K562 (cell line): ENCODE results near the gene SRGN. TPM values are rescaled to one million over a fixed set of nuclear protein-coding genes. Genes with fewer than 3 reads are reported as not detected.
A peak's percentile ranks its signal among the peaks of the same experiment; 100 is the strongest.

Source experiments
- ATAC-seq: fragments of 200-7000 bp; cut with Tn5 transposase; 3 replicates; pipeline ENCODE4 v1.9.1; 2020; ENCODE audit warnings: moderate library complexity
- Bru-seq: library from RNA; stranded (reverse); fragments of 400-500 nt; gene quantifications from one replicate; lab custom pipeline; 2021; lab: Mats Ljungman, UMichigan
- BruChase-seq, 2 experiments: library from RNA; stranded (reverse); fragments of 400-500 nt; gene quantifications; one replicate each; lab custom pipeline; 2021; lab: Mats Ljungman, UMichigan
- BruUV-seq: library from RNA; stranded (reverse); fragments of 400-500 nt; replicated peaks from 2 replicates; lab custom pipeline; 2021; lab: Mats Ljungman, UMichigan
- CTCF ChIA-PET: fragments of 300-600 bp; formaldehyde crosslinking; extraction: SDS; loops from one replicate; lab custom pipeline; 2021; ENCODE audit warnings: low intra/inter-chr PET ratio; lab: Yijun Ruan, JAX
- POLR2A ChIA-PET: fragments of 300-600, 350-650 bp; sonication (Branson Sonifier 250); formaldehyde crosslinking; extraction: SDS; loops from one replicate; lab custom pipeline; 2021; ENCODE audit warnings: antibody characterized with exemption, inconsistent platforms; lab: Yijun Ruan, JAX
- DNase-seq, 4 experiments: peaks; one replicate each; pipeline versions ENCODE4 v3.0.0 to v3.0.0-alpha.2; 2011 to 2018; ENCODE audit warnings: low spot score in 3 of 4, mixed read lengths in 3 of 4; ENCODE audit errors: extremely low read depth in 1 of 4
- FAIRE-seq: peaks from 2 replicates; lab custom pipeline; 2011; peaks lifted over from hg19 to GRCh38; lab: Jason Lieb, UNC
- H2AFZ ChIP-seq: 2 replicates; pipeline ENCODE4 v1.6.0; 2011; ENCODE audit warnings: low read depth, low read length, control low read depth, inconsistent platforms
- H3K27ac ChIP-seq: fragments of 200-600 bp; 3 replicates; pipeline ENCODE4 v1.8.0; 2011; ENCODE audit warnings: low read depth, mild to moderate bottlenecking, control low read depth, inconsistent platforms, low read length, moderate library complexity, mixed read lengths; ENCODE audit errors: extremely low read depth
- H3K27me3 ChIP-seq, 2 experiments: fragments of 300-600 bp in 1 of 2; 2 replicates in 1 of 2; 3 replicates in 1 of 2; pipeline versions ENCODE4 v1.6.0 to v1.8.0; 2011; ENCODE audit warnings: inconsistent platforms in 2 of 2, low read length in 2 of 2, mild to moderate bottlenecking in 1 of 2, mixed read lengths in 1 of 2, moderate library complexity in 1 of 2; ENCODE audit not compliant: control insufficient read depth in 2 of 2, insufficient read depth in 2 of 2
- H3K36me3 ChIP-seq: fragments of 300-600 bp; 3 replicates; pipeline ENCODE4 v1.8.0; 2011; ENCODE audit warnings: mild to moderate bottlenecking, low read length, inconsistent platforms; ENCODE audit not compliant: control insufficient read depth, insufficient read depth
- H3K4me1 ChIP-seq, 2 experiments: fragments of 200-600 bp in 1 of 2; replicated peaks in 1 of 2; 2 replicates in 1 of 2; 3 replicates in 1 of 2; pipeline versions ENCODE4 v1.5.1 to v1.8.0; 2011; ENCODE audit warnings: inconsistent platforms in 2 of 2, low read length in 2 of 2, mild to moderate bottlenecking in 1 of 2, mixed read lengths in 1 of 2, moderate library complexity in 1 of 2; ENCODE audit not compliant: control insufficient read depth in 2 of 2, insufficient read depth in 2 of 2
- H3K4me2 ChIP-seq: 2 replicates; pipeline ENCODE4 v1.6.1; 2011; ENCODE audit warnings: low read length, control low read depth, inconsistent platforms, mixed read lengths; ENCODE audit not compliant: insufficient read depth
- H3K4me3 ChIP-seq: fragments of 200-600 bp; sonication (generic), shearing (Covaris generic); 2 replicates; pipeline ENCODE4 v1.5.1; 2016; ENCODE audit warnings: control low read depth, inconsistent platforms
- H3K79me2 ChIP-seq: fragments of 200-600 bp; 3 replicates; pipeline ENCODE4 v1.8.0; 2011; ENCODE audit warnings: low read length, inconsistent platforms; ENCODE audit not compliant: control insufficient read depth, insufficient read depth
- H3K9ac ChIP-seq, 2 experiments: 2 replicates each; pipeline versions ENCODE4 v1.6.0 to v1.6.1; 2011; ENCODE audit warnings: low read depth in 2 of 2, low read length in 2 of 2, control low read depth in 1 of 2, inconsistent platforms in 1 of 2, mild to moderate bottlenecking in 1 of 2, mixed read lengths in 1 of 2; ENCODE audit not compliant: insufficient read depth in 1 of 2
- H3K9me1 ChIP-seq: one replicate; pipeline ENCODE4 v1.6.0; 2011; ENCODE audit warnings: inconsistent platforms, mild to moderate bottlenecking, low read length, moderate library complexity; ENCODE audit not compliant: control insufficient read depth, insufficient read depth
- H3K9me3 ChIP-seq: replicated peaks from 2 replicates; pipeline ENCODE4 v1.5.1; 2011; ENCODE audit warnings: low read depth, low read length, inconsistent platforms; ENCODE audit not compliant: control insufficient read depth, insufficient read depth
- H4K20me1 ChIP-seq: replicated peaks from 2 replicates; pipeline ENCODE4 v1.6.1; 2011; ENCODE audit warnings: low read length, inconsistent platforms, mixed read lengths; ENCODE audit not compliant: control insufficient read depth, insufficient read depth
- BHLHE40 ChIP-seq: IDR thresholded peaks from 2 replicates; pipeline ENCODE4 v1.6.1; 2011; ENCODE audit warnings: low read length, improper control_type of control experiment
- CBX3 ChIP-seq, 2 experiments: IDR thresholded peaks; 1 replicate in 1 of 2; 2 replicates in 1 of 2; pipeline ENCODE4 v1.6.1; 2012; ENCODE audit warnings: inconsistent platforms in 2 of 2, low read length in 2 of 2, borderline replicate concordance in 1 of 2, control low read depth in 1 of 2
- GATAD2B ChIP-seq: fragments of 450-650 bp; IDR thresholded peaks from 2 replicates; pipeline ENCODE4 v1.6.1; 2017; ENCODE audit warnings: mild to moderate bottlenecking, borderline replicate concordance
- GTF2E2 ChIP-seq: fragments of 200-800 bp; sonication (Bioruptor generic); IDR thresholded peaks from 2 replicates; pipeline ENCODE4 v1.6.1; 2016; ENCODE audit warnings: missing genetic modification characterization, missing compliant biosample characterization
- NFE2L1 ChIP-seq: fragments of 450-650 bp; IDR thresholded peaks from 2 replicates; pipeline ENCODE4 v1.6.1; 2016; ENCODE audit warnings: missing genetic modification characterization, low read depth, mild to moderate bottlenecking, missing compliant biosample characterization, moderate library complexity, borderline replicate concordance
- PHB2 ChIP-seq: fragments of 450-650 bp; IDR thresholded peaks from 2 replicates; pipeline ENCODE4 v1.6.1; 2017; ENCODE audit warnings: low read depth
- SMARCA4 ChIP-seq: fragments of 450-650 bp; IDR thresholded peaks from 2 replicates; pipeline ENCODE4 v1.6.1; 2016
- SMARCE1 ChIP-seq: fragments of 450-650 bp; IDR thresholded peaks from 2 replicates; pipeline ENCODE4 v1.7.1; 2016; ENCODE audit warnings: mild to moderate bottlenecking
- SUPT5H ChIP-seq: fragments of 450-650 bp; IDR thresholded peaks from 2 replicates; pipeline ENCODE4 v1.6.1; 2016
- WGBS: fragments of 100-300 bp; shearing (Covaris generic); methylation state at CpG from one replicate; pipeline ENCODE4 v1.1.6; 2016; ENCODE audit warnings: low coverage, mixed read lengths; ENCODE audit not compliant: insufficient coverage; ENCODE audit errors: missing lambda C conversion rate; 5-methylcytosine and 5-hydroxymethylcytosine counted together
- in situ Hi-C: fragments of 300-500 bp; cut with MboI; formaldehyde crosslinking; loops from 4 replicates; pipeline ENCODE4 v1.15.0; 2018; ENCODE audit warnings: inconsistent platforms, mixed read lengths
- intact Hi-C: fragments of 100-400 bp; cut with micrococcal nuclease; formaldehyde crosslinking; loops from 2 replicates; pipeline ENCODE4 v1.14.2; 2022
- long read RNA-seq, 3 experiments: library from polyadenylated mRNA in 2 of 3; library from RNA in 1 of 3; unstranded in 2 of 3; stranded (forward) in 1 of 3; transcript quantifications; one replicate each; pipeline ENCODE4 v2.0.0, GENCODE V29; 2019 to 2022
- polyA minus RNA-seq, 3 experiments: library from RNA; depleted of rRNA, polyadenylated mRNA; stranded (reverse); fragments of >200 nt; gene quantifications; 2 replicates each; pipeline ENCODE4 v1.2.3, GENCODE V29; 2011
- polyA plus RNA-seq, 8 experiments: library from polyadenylated mRNA; depleted of rRNA in 4 of 8; stranded (reverse) in 5 of 8; unstranded in 3 of 8; fragments of >200 nt; fragmentation: Nextera tagmentation in 2 of 8; fragmentation: Illumina TruSeq in 1 of 8; extraction: Ambion mirVana in 2 of 8; extraction: Trizol in 1 of 8; gene quantifications; 2 replicates each; pipeline versions ENCODE4 v1.2.1 to v1.2.3, GENCODE V29; 2011 to 2014; ENCODE audit warnings: inconsistent platforms in 1 of 8, missing spikeins in 1 of 8
- total RNA-seq, 7 experiments: library from RNA; depleted of rRNA in 6 of 7; stranded (reverse); fragments of >200 nt in 6 of 7; fragmentation: Illumina TruSeq in 2 of 7; extraction: Trizol in 2 of 7; gene quantifications; 2 replicates each; pipeline versions ENCODE4 v1.2.1 to v1.2.3, GENCODE V29; 2011 to 2021; ENCODE audit warnings: low replicate concordance in 1 of 7
- TF ChIP-seq, protein P1 (sequence below), 3 experiments: fragments of 200-800 bp in 1 of 3; sonication (Bioruptor generic) in 1 of 3; sonication (generic) in 1 of 3; formaldehyde crosslinking in 1 of 3; IDR thresholded peaks; 2 replicates each; pipeline versions ENCODE4 v1.6.1 to v1.8.0; 2016 to 2022; ENCODE audit warnings: mild to moderate bottlenecking in 2 of 3, missing compliant biosample characterization in 2 of 3, missing genetic modification characterization in 2 of 3, missing genetic modification reagents in 1 of 3
- TF ChIP-seq, protein P2 (sequence below): fragments of 450-650 bp; formaldehyde crosslinking; IDR thresholded peaks from 2 replicates; pipeline ENCODE4 v1.4.0; 2020; ENCODE audit warnings: mild to moderate bottlenecking, moderate library complexity

The SRGN gene, protein sequence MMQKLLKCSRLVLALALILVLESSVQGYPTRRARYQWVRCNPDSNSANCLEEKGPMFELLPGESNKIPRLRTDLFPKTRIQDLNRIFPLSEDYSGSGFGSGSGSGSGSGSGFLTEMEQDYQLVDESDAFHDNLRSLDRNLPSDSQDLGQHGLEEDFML
- 88.1 and 137 TPM in 2 replicates for total RNA-seq (2011; cell fraction: chromatin; rRNA removed; ENCODE audit: low replicate concordance)
- 154 and 205 TPM in 2 replicates for total RNA-seq (2011; cell fraction: nucleolus; rRNA removed)
- 184 and 200 TPM in 2 replicates for total RNA-seq (2011; cell fraction: nucleoplasm; rRNA removed)
- 147 and 180 TPM in 2 replicates for total RNA-seq (2014; rRNA removed)
- total RNA-seq (2014; rRNA removed; fragmentation: Illumina TruSeq; extraction: Trizol), result 256 and 289 TPM in 2 replicates
- total RNA-seq (2015; rRNA removed; fragmentation: Illumina TruSeq; extraction: Trizol), result 149 and 165 TPM in 2 replicates
- 173 and 193 TPM in 2 replicates for total RNA-seq (2021)
- 124 and 136 TPM in 2 replicates for polyA plus RNA-seq (2011; rRNA removed)
- polyA plus RNA-seq (2011; cell fraction: cytosol; rRNA removed), result 61.8 and 105 TPM in 2 replicates
- 20.2 and 32.5 TPM in 2 replicates for polyA plus RNA-seq (2011; cell fraction: nucleus; rRNA removed)
- 208 and 216 TPM in 2 replicates for polyA plus RNA-seq (2012)
- 259 and 284 TPM in 2 replicates for polyA plus RNA-seq (2014; fragmentation: Illumina TruSeq; extraction: Trizol)
- 100 to 1,000 TPM; 275 to 304 TPM for polyA plus RNA-seq (2014; fragmentation: Nextera tagmentation; extraction: Ambion mirVana)
- polyA plus RNA-seq (2014; rRNA removed), result 169 and 189 TPM in 2 replicates
- 80.5 and 89.5 TPM in 2 replicates for polyA minus RNA-seq (2011; rRNA and poly(A)+ RNA removed)
- polyA minus RNA-seq (2011; cell fraction: cytosol; rRNA and poly(A)+ RNA removed), result 42.2 and 44.1 TPM in 2 replicates
- polyA minus RNA-seq (2011; cell fraction: nucleus; rRNA and poly(A)+ RNA removed), result 5.8 and 12.2 TPM in 2 replicates
- percentile 96 among the genes with signal in this experiment for Bru-seq, nascent RNA
- percentile 86 among the genes with signal in this experiment for BruChase-seq, experiment 1, labeled RNA remaining after a 2-hour chase
- BruChase-seq, experiment 2, labeled RNA remaining after a 6-hour chase, result percentile 90 among the genes with signal in this experiment
- long read RNA-seq, experiment 1, transcript SRGN-201 (3 exons, 1,208 nt), result major isoform, 87 of 137 reads
- long read RNA-seq, experiment 1, partial matches to known transcripts, result 46 of 137 reads
- long read RNA-seq, experiment 1, other reads (novel, unspliced or antisense), result 4 of 137 reads
- long read RNA-seq, experiment 2, transcript SRGN-201 (3 exons, 1,208 nt), result major isoform, 49 of 115 reads
- long read RNA-seq, experiment 2, partial matches to known transcripts, result 64 of 115 reads
- long read RNA-seq, experiment 2, other reads (novel, unspliced or antisense), result 1 of 115 reads
- long read RNA-seq, experiment 3, transcript SRGN-201 (3 exons, 1,208 nt), result major isoform, 96 of 101 reads
- long read RNA-seq, experiment 3, partial matches to known transcripts, result 0 of 101 reads
- long read RNA-seq, experiment 3, other reads (novel, unspliced or antisense), result 4 of 101 reads

DNA sequence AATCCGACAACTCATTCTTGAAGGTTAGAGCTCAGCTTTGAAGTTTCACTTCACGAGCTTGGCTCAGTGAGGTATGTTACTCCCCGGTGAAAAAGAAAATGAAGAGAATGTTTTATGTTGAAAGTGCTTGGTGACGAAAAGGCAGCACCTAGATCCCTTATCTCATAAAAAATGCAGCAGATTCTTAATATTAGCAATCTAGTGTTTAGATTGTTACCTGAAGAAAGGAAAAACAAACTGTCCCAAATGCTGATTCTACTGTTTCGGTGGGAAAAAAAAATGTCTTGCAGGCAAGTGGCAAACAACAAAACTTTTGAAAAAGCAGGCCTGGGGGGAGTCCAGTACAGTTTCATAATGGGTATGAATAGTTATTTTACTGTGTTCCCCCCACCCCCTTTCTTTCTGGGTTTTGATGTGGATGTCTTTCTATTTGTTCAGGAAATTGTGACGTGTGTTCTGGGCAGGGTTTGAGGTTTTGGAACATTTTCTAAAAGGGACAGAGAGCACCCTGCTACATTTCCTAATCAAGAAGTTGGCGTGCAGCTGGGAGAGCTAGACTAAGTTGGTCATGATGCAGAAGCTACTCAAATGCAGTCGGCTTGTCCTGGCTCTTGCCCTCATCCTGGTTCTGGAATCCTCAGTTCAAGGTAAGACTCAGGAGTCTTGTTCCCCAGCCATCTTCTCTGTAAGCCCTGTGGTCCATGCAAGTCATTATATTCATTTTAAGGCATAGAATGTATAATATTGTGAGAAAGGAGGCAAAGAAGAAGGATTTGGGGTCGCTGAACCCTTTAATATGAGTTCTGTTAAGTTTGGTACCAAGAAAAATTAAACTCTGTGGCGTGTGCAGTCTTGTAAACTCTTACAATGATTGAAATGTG, at the start of gene SRGN:
TSS of gene SRGN (plus strand) at position 514 of the 881 bp plus-strand sequence. CDS start at position 569, 55 bp downstream.
- Histone ChIP-seq H3K4me1 (peaks cover 3 to 28% of the 10 kb centered on the region in 2 experiments; a peak in 4 of 5 replicates), H3K4me2 (peak within 1 kb of the TSS; percentile 95), H3K9me3 (no peaks in the 10 kb centered on the region), H2AFZ (peak within 1 kb of the TSS; percentile 100), H3K36me3 (peaks cover 6% of the 10 kb centered on the region; the same call in 1 of the 3 replicates), H3K79me2 (peaks cover 51% of the 10 kb centered on the region), H3K4me3 (peak within 1 kb of the TSS; percentile 51), H3K27me3 (no peaks in the 10 kb centered on the region), H3K27ac (peak within 1 kb of the TSS; percentile 89), H3K9me1 (no peaks in the 10 kb centered on the region), H3K9ac (peak within 1 kb of the TSS; percentile 91 to 92), H4K20me1 (no peaks in the 10 kb centered on the region)
- FAIRE-seq, result peak; percentile 75
- POLR2A ChIA-PET, result interaction anchor here (0.6 to 2.1 kb wide), 12 partner anchors 8 to 76 kb away, joined by 3 to 9 read pairs (median 4); no protein-coding TSS in a partner anchor
- in situ Hi-C loops, result no loop called here
- ATAC-seq, result peak; percentile 70
- WGBS, result 5% methylated on average over 10 of the region's 10 CpGs
- no TSS peak for BruUV-seq
- DNase-seq, result peak in 3 of 4 experiments; percentile 27 to 90 (median 79)
- intact Hi-C loops, result loop anchor here (2.0 kb wide), 2 partner anchors 37 to 131 kb away; partner anchors contain the start of genes DDX21 and VPS26A
- CTCF ChIA-PET, result interaction anchor here (0.6 to 1.6 kb wide), 2 partner anchors 48 to 84 kb away, joined by 3 to 5 read pairs; no protein-coding TSS in a partner anchor
- no peak for TF ChIP-seq PHB2
- TF ChIP-seq, protein P1, sequence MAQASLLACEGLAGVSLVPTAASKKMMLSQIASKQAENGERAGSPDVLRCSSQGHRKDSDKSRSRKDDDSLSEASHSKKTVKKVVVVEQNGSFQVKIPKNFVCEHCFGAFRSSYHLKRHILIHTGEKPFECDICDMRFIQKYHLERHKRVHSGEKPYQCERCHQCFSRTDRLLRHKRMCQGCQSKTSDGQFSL (CRISPR knock-in tag; IDR thresholded peaks at IDR 0.05), result no peak
- TF ChIP-seq, protein P1 (tag; IDR thresholded peaks at IDR 0.05), result 0 out of 4 replicates have a peak, but pooled peaks of 1 of the 2 experiments have one; percentile 40
- TF ChIP-seq, protein P2, sequence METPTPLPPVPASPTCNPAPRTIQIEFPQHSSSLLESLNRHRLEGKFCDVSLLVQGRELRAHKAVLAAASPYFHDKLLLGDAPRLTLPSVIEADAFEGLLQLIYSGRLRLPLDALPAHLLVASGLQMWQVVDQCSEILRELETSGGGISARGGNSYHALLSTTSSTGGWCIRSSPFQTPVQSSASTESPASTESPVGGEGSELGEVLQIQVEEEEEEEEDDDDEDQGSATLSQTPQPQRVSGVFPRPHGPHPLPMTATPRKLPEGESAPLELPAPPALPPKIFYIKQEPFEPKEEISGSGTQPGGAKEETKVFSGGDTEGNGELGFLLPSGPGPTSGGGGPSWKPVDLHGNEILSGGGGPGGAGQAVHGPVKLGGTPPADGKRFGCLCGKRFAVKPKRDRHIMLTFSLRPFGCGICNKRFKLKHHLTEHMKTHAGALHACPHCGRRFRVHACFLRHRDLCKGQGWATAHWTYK (CRISPR knock-in tag), result 0 out of 2 replicates have a peak, but pooled peaks have one; percentile 39
- TF ChIP-seq CBX3 (IDR thresholded peaks at IDR 0.05; ENCODE audit: borderline replicate concordance in 1 of 2, low read length in 2 of 2), result no peak
- peak; percentile 56 for TF ChIP-seq GATAD2B
- TF ChIP-seq GTF2E2 (tag), result no peak
- peak; percentile 65 for TF ChIP-seq SMARCA4
- TF ChIP-seq SUPT5H, result peak; percentile 94
- no peak for TF ChIP-seq NFE2L1
- peak; percentile 19; the same call in 1 of the 2 replicates for TF ChIP-seq SMARCE1
- TF ChIP-seq BHLHE40, result 0 out of 2 replicates have a peak, but pooled peaks have one; percentile 12
